ENCODE measurements around the gene MXRA8.

Gene MXRA8

DNA sequence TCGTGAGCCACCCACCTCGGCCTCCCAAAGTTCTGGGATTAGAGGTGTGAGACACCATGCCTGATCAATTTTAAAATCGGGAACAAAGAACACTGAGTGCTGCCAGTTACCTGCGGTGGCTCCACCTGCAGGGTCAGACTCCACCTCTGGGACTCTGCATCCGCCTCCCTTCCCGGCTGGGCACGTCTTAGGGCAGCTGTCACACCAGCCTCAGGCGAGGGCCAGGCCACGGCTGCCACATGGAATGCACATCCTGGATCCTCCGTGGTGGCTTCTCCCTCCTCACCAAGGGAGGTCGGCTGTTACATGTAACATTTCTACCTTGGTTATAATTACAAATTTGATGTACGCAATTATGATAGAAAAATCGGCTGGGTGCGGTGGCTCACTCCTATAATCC lies 5.9 kb upstream of the MXRA8 start:
- no peak for TF ChIP-seq FOXP2 (optimal IDR thresholded peaks at IDR 0.05; ENCODE audit: borderline replicate concordance, extremely low read depth, extremely low read length, insufficient read depth)
- TF ChIP-seq TAF1 (IDR thresholded peaks at IDR 0.05; ENCODE audit: borderline replicate concordance, insufficient read depth, low read length) = no peak
- no peak for TF ChIP-seq POLR2AphosphoS5 (IDR thresholded peaks at IDR 0.05; ENCODE audit: low read depth, low read length)
- TF ChIP-seq, protein P1, sequence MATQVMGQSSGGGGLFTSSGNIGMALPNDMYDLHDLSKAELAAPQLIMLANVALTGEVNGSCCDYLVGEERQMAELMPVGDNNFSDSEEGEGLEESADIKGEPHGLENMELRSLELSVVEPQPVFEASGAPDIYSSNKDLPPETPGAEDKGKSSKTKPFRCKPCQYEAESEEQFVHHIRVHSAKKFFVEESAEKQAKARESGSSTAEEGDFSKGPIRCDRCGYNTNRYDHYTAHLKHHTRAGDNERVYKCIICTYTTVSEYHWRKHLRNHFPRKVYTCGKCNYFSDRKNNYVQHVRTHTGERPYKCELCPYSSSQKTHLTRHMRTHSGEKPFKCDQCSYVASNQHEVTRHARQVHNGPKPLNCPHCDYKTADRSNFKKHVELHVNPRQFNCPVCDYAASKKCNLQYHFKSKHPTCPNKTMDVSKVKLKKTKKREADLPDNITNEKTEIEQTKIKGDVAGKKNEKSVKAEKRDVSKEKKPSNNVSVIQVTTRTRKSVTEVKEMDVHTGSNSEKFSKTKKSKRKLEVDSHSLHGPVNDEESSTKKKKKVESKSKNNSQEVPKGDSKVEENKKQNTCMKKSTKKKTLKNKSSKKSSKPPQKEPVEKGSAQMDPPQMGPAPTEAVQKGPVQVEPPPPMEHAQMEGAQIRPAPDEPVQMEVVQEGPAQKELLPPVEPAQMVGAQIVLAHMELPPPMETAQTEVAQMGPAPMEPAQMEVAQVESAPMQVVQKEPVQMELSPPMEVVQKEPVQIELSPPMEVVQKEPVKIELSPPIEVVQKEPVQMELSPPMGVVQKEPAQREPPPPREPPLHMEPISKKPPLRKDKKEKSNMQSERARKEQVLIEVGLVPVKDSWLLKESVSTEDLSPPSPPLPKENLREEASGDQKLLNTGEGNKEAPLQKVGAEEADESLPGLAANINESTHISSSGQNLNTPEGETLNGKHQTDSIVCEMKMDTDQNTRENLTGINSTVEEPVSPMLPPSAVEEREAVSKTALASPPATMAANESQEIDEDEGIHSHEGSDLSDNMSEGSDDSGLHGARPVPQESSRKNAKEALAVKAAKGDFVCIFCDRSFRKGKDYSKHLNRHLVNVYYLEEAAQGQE (IDR thresholded peaks at IDR 0.05; ENCODE audit: insufficient read depth in 1 of 2, low read depth in 2 of 2, low read length in 2 of 2) = no peak

DNA sequence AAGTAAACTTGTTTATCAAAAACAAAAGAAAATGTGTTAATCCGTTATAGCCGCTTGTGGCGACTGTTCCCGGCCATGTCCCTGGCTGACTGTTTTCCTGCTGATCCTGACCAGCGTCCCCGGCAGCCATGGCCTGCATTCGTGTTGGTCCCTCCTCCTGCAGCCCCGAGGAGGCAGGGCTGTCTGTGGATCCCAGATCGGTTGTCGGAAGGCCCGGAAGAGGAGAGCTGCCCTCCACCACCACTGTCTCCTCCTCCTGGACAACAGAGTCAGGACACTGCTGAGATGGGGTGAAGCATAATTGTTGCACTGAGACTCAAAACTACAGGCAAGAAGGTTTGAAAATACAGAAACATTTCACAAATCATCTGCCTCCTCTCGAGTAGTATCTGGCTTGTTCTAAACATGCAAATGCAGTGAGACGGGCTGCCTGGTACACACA lies 3.6 kb upstream of the MXRA8 start:
- TF ChIP-seq TAF1 (IDR thresholded peaks at IDR 0.05; ENCODE audit: borderline replicate concordance, insufficient read depth, low read length) (no peak), POLR2AphosphoS5 (IDR thresholded peaks at IDR 0.05; ENCODE audit: low read depth, low read length) (no peak), SIN3A (IDR thresholded peaks at IDR 0.05; ENCODE audit: borderline replicate concordance, insufficient read depth, low read length) (no peak)
- TF ChIP-seq, protein P1 (IDR thresholded peaks at IDR 0.05; ENCODE audit: insufficient read depth in 1 of 2, low read depth in 2 of 2, low read length in 2 of 2) = no peak

DNA sequence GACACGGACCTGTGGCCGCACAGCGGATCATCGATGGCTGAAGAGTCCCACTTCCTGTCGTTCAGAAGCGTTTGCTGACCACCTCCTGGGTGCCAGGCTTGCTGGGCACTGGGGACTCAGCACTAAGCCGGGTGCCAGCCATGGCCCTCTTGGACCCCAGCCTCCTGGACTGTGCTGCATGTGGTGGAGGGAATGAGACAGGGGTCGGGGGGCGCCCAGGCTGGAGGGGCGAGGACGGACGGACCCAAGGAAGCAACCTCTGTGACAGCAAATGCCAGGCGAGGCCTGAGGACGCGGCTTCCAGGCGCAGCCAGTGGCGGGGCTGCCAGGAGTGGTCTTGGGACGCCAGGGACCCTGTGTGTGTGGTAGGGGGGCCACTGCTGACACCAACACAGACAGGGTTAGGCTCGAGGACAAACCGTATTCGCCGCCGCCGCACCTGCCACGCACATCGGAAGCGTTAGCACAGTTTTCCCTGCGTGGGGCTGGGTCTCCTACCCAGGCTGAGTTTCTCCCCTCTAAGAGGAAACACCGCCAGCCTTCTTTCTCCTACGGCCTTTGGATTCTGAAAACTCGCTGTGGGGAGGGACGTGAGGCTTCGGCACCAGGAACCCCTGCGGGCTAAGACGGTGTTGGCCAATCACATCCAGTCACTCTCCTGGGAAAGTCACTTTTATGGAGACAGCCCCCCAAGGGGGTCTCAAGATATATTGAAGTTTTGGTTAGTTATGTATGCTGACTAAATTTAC lies 3.1 kb upstream of the MXRA8 start:
- TF ChIP-seq TAF1 (IDR thresholded peaks at IDR 0.05; ENCODE audit: borderline replicate concordance, insufficient read depth, low read length) (no peak), FOXP2 (optimal IDR thresholded peaks at IDR 0.05; ENCODE audit: borderline replicate concordance, extremely low read depth, extremely low read length, insufficient read depth) (no peak), POLR2AphosphoS5 (IDR thresholded peaks at IDR 0.05; ENCODE audit: low read depth, low read length) (no peak)

DNA sequence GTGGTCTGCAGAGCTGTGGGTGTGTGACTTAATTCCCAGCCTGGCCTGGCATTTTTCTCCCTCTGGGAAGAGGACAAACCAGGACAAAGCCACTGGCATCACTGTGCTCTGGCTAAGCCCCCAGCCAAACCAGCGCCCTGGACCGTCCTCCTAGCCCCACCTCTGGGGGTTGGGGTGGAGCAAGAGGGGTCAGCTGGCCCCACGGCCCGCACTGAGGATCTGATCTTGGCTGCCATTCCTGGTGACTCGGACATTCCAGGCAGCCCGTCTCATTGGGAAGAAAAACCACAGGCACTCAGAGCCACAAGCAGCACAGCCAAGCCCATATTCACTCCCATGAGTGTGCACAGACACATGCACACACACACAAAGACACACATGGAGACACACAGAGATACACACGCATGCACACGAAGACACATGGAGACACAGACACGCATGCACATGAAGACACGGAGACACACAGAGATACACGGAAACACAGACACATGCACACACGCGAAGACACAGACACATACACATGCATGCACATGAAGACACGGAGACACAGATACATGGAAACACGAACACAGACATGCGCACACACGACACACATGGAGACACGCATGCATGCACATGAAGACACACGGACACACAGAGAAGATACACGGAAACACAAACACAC lies 2.3 kb upstream of the MXRA8 start:
- TF ChIP-seq TAF1 (IDR thresholded peaks at IDR 0.05; ENCODE audit: borderline replicate concordance, insufficient read depth, low read length) (0 out of 2 replicates have a peak, but pooled peaks have one; percentile 17), FOXP2 (optimal IDR thresholded peaks at IDR 0.05; ENCODE audit: borderline replicate concordance, extremely low read depth, extremely low read length, insufficient read depth) (no peak)

DNA sequence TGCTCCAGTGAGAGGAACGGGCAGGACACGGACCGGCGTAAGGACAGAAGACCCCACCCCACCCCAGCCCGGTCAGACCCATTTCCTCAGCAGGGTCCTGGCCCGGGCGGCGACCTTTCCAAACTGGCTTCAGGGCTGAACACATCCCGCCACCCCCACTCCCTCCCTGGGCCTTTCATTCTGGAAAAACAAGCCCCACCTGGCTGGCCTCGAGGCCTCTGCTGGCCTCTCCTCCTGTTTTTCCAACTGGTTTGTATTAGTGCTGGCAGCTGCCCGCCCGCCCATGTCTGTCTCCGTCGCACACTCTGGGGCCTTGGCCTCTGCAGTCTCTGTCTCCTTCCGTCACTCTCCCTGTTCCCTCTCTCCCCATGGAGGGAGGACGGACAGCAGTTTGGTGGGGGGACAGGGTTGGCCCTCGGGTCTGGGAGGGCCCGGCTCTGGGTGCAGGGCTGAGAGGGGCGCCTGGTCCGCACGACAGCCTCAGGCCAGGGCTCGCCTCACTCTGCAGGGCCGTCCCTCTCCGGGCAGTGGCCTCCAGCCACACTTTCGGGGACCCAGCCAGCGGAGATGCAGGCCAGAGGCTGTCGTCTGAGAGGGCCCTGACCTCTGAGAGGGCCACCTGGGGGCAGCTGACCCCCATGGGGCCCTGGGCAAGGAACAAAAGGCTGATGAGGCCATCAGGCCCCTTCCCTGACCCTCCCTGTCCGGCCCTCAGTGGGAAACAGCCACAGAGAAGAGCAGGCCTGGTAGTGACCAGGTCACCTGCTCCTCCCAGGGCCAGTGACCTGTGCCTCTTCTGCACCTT lies 1.5 kb upstream of the MXRA8 start:
- TF ChIP-seq SIN3A (IDR thresholded peaks at IDR 0.05; ENCODE audit: borderline replicate concordance, insufficient read depth, low read length) (no peak), FOXP2 (optimal IDR thresholded peaks at IDR 0.05; ENCODE audit: borderline replicate concordance, extremely low read depth, extremely low read length, insufficient read depth) (no peak), POLR2AphosphoS5 (IDR thresholded peaks at IDR 0.05; ENCODE audit: low read depth, low read length) (peak; percentile 47; the same call in 1 of the 2 replicates), TAF1 (IDR thresholded peaks at IDR 0.05; ENCODE audit: borderline replicate concordance, insufficient read depth, low read length) (0 out of 2 replicates have a peak, but pooled peaks have one; percentile 31)
- TF ChIP-seq, protein P1 (IDR thresholded peaks at IDR 0.05; ENCODE audit: insufficient read depth in 1 of 2, low read depth in 2 of 2, low read length in 2 of 2) = no peak; a peak in 1 of 4 replicates
